CD4-positive, alpha-beta T cell treated with Interleukin-17A for 4 hours (primary cell): Measurements from ENCODE around the gene SYT2.

ENCODE experiments used
- DNase-seq: peaks from one replicate; pipeline ENCODE4 v3.0.0-alpha.2; 2020; ENCODE audit warnings: mixed read lengths

Gene SYT2

GRCh38 chr1:202703191-202703590 is 7.1 kb downstream of the SYT2 start:
- DNase-seq, result no peak

DNA sequence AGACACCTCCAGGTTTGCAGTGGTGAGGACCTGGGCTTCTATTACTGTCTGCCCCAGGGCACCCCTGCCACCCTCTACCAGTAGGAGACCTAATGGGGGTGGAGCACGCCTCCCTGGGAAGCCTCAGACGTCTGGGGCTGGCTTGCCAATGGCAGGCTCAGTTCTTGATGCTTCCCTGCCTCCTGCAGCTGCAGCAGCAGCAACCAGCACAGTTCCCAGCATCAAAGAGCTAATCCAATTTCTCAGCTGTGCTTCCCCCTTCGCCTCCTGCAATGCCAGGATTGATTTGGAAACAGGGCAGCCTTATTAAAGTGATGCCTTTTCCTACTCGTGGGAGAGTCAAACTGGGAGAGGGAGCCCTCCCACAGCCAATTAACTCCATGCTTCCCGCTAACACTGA is 8.2 kb downstream of the SYT2 start:
- no peak for DNase-seq

- DNase-seq, result no peak
Measured at GRCh38 chr1:202701200-202701599, 9.1 kb downstream of the SYT2 start.

GRCh38 chr1:202700061-202700460 is 10.2 kb downstream of the SYT2 start:
- DNase-seq, result no peak

- no peak for DNase-seq
Measured at GRCh38 chr1:202698276-202698675, 12.0 kb downstream of the SYT2 start.

- no peak for DNase-seq
Measured at GRCh38 chr1:202697038-202697437, 13.2 kb downstream of the SYT2 start.

GRCh38 chr1:202694314-202694713 is 15.9 kb downstream of the SYT2 start:
- no peak for DNase-seq

GRCh38 chr1:202692959-202693555 is 17.2 kb downstream of the SYT2 start:
- peak; percentile 71 for DNase-seq

DNA sequence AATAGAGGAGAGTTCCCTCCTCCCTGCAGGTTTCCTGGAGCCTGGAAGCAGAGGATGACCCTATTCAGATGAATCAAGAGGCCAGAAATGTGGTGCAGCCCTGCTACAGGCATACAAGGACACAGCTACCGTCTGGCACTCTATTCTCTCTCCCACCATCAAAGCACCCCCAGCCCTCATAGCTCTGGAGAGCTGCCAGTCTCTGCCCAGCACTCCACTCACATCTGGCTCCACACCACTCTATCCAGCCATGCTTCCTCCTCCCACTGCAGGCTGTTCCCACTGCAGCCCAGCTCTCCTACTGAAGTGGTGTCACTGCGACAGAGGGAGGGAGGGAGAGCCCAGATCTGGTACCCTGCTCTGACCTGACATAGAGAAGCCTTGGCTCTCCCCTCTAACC is 18.4 kb downstream of the SYT2 start:
- DNase-seq, result no peak

DNA sequence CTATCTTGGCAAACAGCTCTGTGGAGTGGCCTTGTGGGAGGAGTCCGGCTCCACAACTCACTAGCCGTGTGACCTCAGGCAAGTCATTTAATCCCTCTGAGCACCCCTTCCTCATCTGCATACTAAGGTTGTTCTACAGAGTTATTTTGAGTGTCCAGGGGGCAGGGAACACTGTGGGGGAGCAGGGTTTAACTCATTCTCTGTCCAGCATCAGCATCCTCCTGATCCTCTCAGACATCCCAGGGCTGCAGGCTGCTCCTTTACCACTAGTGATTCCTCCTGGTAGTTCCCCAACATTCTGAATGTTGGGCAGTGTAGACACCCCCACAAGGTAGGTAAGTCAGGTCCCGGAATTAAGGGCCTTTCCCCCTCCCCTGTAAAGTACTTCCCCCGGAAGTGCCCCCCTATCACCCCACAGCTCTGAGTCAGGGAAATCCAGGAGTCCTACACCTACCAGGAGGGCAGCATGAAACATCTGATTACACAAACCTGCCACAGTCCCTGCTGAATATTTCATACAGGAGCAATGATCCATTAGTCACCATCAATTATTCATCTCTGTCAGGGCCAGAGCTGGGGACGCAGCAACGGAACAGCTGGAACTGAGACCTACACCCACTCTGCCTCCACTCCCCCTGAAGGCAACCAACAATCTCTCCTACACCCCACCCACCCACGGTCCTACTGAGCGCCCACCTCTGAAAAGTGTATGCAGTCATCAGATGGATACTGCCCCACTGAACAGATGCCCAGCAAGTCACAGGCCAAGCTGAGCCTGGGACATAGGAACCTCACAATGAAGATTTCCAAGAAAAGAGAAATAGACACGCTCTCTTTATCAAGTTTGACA is 20.5 kb downstream of the SYT2 start:
- no peak for DNase-seq

DNA sequence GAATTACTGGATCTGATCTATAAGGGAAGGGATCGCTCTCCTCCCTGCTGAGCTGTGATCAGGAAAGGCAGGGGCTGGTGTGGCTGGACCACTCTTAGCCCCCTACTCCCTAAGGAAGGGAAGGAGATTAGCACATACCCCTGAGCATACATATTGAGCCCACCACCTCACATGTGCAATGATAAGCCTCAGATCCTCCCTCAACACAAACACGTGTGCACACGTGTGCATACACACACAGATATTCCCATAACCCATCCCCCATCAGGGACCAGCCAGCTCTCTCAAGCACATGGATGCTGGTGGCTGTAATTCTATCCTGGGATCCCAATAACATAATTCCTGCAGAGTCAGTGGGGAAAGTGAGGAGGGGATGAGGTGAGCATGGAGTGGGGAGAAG is 21.2 kb downstream of the SYT2 start:
- no peak for DNase-seq

- DNase-seq, result no peak
Measured at GRCh38 chr1:202688401-202688800, 21.9 kb downstream of the SYT2 start.

DNA sequence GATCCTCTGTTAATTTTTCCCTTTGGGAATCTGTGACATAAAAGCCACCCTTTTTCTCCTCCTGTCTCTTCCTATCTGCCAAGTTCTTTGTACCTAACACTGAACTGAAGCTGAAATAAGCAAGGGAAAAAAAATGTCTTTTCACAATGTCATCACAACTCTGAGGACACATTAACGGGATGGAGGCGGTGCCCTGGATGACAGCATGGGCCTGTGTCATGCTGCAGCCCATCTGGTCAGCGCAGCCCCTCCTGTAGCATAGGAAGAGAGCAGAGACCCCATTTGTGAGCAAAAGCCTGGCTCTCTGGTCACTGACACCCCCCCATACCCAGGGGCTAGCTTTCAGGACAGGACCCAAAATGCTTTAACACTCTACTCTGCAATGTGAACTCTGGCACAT is 22.5 kb downstream of the SYT2 start:
- no peak for DNase-seq

GRCh38 chr1:202687370-202687769 is 22.9 kb downstream of the SYT2 start:
- no peak for DNase-seq

- no peak for DNase-seq
Measured at GRCh38 chr1:202685641-202686040, 24.6 kb downstream of the SYT2 start.

DNA sequence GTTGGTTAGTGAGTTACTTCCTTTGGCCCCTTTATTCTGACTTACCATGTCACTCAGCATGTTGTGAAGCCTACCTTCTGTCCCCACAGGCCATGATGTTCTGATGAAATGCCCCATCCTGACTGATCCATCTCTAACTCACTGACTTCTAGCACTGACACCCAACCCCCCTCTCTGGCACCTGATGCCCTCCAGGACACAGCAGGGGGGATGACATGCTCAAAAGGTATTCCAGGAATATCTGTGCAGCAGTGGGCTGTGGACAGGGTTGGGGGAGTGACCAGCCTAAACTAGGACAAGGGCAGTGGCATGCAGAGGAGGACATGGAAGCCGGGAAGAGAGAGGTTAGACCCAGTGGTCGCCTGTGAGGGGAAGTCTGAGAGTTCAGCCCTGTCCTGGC is 25.5 kb downstream of the SYT2 start:
- DNase-seq, result no peak

- DNase-seq, result no peak
Measured at GRCh38 chr1:202683029-202683428, 27.2 kb downstream of the SYT2 start.

GRCh38 chr1:202682477-202682876 is 27.8 kb downstream of the SYT2 start:
- no peak for DNase-seq

GRCh38 chr1:202681736-202682420 is 28.4 kb downstream of the SYT2 start:
- no peak for DNase-seq

DNA sequence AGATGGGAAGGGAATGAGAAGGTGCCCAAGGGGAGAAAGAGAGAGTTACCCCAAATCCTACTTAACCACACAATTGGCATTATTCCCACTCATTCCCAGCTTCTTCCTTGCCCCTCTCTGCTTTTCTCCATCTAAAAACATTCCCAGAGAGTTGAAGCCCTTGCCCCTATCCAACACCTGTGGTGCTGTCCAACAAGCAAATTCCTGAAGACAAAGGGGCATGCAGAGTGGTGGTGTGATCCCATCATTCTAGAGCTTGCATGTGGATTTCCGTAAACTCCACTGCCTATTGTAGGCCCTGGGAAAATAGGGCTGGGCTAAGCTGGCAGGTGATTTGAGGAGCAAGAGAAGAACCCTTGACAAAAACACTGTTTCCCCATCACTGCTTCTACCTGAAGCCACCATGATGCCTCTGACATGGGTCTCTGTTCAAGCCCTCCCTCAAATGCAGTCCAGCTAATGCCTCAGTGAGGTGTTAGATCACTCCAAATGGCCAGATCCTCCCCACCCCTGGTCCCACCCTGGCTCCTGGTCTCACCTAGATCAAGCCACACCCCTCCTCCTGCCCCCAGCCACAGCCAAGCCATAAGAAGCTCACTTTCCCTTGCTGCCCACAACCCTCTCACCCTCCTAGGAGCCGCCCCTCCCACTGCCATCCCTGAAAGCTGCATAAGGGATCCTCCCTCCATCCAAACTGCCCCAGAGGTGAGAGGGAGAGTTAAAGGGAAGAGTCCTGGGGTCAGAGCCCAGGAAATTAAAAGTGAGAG is 29.5 kb downstream of the SYT2 start:
- no peak for DNase-seq

- no peak for DNase-seq
Measured at GRCh38 chr1:202679406-202680177, 30.7 kb downstream of the SYT2 start.

- no peak for DNase-seq
Measured at GRCh38 chr1:202677433-202677832, 32.8 kb downstream of the SYT2 start.
